ENCODE results near the gene CALML5. TPM values are rescaled to one million over a fixed set of nuclear protein-coding genes. Genes with fewer than 3 reads are reported as not detected.

CALML5 gene
- total RNA-seq, 1 donor, result not detected

- no peak for TF ChIP-seq CTCF (IDR thresholded peaks at IDR 0.05; ENCODE audit: insufficient read depth, low read depth, low read length)
- no peak for DNase-seq (ENCODE audit: low read depth)
- no peak overlapping the region for H3K4me3 ChIP-seq (ENCODE audit: low read depth, low read length)
Measured at GRCh38 chr10:5484205-5484604, 15.2 kb downstream of the CALML5 start.

GRCh38 chr10:5482016-5482415 is 17.4 kb downstream of the CALML5 start:
- no peak for DNase-seq (ENCODE audit: low read depth)
- TF ChIP-seq CTCF (IDR thresholded peaks at IDR 0.05; ENCODE audit: insufficient read depth, low read depth, low read length), result no peak

GRCh38 chr10:5481121-5481520 is 18.2 kb downstream of the CALML5 start:
- DNase-seq (ENCODE audit: low read depth), result no peak
- no peak for TF ChIP-seq CTCF (IDR thresholded peaks at IDR 0.05; ENCODE audit: insufficient read depth, low read depth, low read length)
- H3K4me3 ChIP-seq (ENCODE audit: low read depth, low read length), result no peak overlapping the region

More at GRCh38 chr10:5482016-5482415, 17.4 kb downstream of the CALML5 start:
- H3K4me3 ChIP-seq (ENCODE audit: low read depth, low read length), result no peak overlapping the region

- TF ChIP-seq CTCF (IDR thresholded peaks at IDR 0.05; ENCODE audit: insufficient read depth, low read depth, low read length), result no peak
- H3K4me3 ChIP-seq (ENCODE audit: low read depth, low read length), result no peak overlapping the region
- no peak for DNase-seq (ENCODE audit: low read depth)
Measured at GRCh38 chr10:5480162-5480941, 19.0 kb downstream of the CALML5 start.

GRCh38 chr10:5479481-5480161 is 19.7 kb downstream of the CALML5 start:
- no peak for TF ChIP-seq CTCF (IDR thresholded peaks at IDR 0.05; ENCODE audit: insufficient read depth, low read depth, low read length)
- DNase-seq (ENCODE audit: low read depth), result no peak
- no peak overlapping the region for H3K4me3 ChIP-seq (ENCODE audit: low read depth, low read length)

GRCh38 chr10:5478694-5479305 is 20.6 kb downstream of the CALML5 start:
- no peak for DNase-seq (ENCODE audit: low read depth)
- TF ChIP-seq CTCF (IDR thresholded peaks at IDR 0.05; ENCODE audit: insufficient read depth, low read depth, low read length), result no peak

More at GRCh38 chr10:5478694-5479305, 20.6 kb downstream of the CALML5 start:
- H3K4me3 ChIP-seq (ENCODE audit: low read depth, low read length), result no peak overlapping the region
